ENCODE results near the gene RPS17. TPM values are rescaled to one million over a fixed set of nuclear protein-coding genes. Genes with fewer than 3 reads are reported as not detected.

Gene RPS17
- total RNA-seq, 1 experiment from 2014 or later, result 1,992 TPM

DNA sequence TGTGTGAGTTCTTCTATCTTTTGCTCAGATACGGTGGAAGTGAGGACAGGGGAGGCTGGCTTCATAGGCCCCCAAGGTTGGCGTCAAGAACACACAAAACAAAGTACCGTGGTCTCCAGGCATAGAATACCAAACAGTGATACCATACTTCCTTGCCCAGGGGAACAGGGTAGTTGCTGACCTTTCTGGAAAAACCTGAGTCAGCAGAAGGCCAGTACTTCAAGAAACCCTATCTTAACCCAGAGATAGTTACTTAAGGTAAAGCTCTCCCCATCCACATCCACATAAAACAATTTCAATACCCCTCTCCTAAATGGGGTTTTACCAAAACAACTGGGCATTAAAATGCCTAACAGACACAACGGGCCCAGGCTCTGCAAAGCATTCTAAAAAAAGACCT is 29.6 kb upstream of the RPS17 start:
- H3K27me3 Mint-ChIP-seq (ENCODE audit: insufficient read depth, unreplicated experiment), result no peaks in the 10 kb centered on the region
- ChIA-PET POLR2A (no interaction called here), CTCF (no interaction called here)
- no peak overlapping the region for H3K4me3 Mint-ChIP-seq (ENCODE audit: unreplicated experiment)
- H3K27ac Mint-ChIP-seq (ENCODE audit: unreplicated experiment), result no peak overlapping the region
- no peak for DNase-seq
- Histone ChIP-seq H3K9me3 (no peaks in the 10 kb centered on the region), H3K27me3 (replicated peaks; ENCODE audit: control insufficient read depth, insufficient read depth, low read length) (no peaks in the 10 kb centered on the region), H3K36me3 (ENCODE audit: control insufficient read depth, insufficient read depth, low read length) (no peaks in the 10 kb centered on the region), H3K4me3 (ENCODE audit: low read depth, low read length) (no peak overlapping the region), H3K4me1 (peaks cover 18% of the 10 kb centered on the region)
- peaks cover 22% of the 10 kb centered on the region for H3K4me1 Mint-ChIP-seq (ENCODE audit: low read depth, unreplicated experiment)
- BruUV-seq (replicated peaks), result no TSS peak
- peaks cover 11% of the 10 kb centered on the region for H3K36me3 Mint-ChIP-seq (ENCODE audit: insufficient read depth, unreplicated experiment)
- intact Hi-C loops (cut with micrococcal nuclease; ENCODE audit: unreplicated experiment), result no loop called here
- H3K9me3 Mint-ChIP-seq (ENCODE audit: unreplicated experiment), result no peaks in the 10 kb centered on the region
- TF ChIP-seq, protein P1, sequence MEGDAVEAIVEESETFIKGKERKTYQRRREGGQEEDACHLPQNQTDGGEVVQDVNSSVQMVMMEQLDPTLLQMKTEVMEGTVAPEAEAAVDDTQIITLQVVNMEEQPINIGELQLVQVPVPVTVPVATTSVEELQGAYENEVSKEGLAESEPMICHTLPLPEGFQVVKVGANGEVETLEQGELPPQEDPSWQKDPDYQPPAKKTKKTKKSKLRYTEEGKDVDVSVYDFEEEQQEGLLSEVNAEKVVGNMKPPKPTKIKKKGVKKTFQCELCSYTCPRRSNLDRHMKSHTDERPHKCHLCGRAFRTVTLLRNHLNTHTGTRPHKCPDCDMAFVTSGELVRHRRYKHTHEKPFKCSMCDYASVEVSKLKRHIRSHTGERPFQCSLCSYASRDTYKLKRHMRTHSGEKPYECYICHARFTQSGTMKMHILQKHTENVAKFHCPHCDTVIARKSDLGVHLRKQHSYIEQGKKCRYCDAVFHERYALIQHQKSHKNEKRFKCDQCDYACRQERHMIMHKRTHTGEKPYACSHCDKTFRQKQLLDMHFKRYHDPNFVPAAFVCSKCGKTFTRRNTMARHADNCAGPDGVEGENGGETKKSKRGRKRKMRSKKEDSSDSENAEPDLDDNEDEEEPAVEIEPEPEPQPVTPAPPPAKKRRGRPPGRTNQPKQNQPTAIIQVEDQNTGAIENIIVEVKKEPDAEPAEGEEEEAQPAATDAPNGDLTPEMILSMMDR (IDR thresholded peaks at IDR 0.05; ENCODE audit: insufficient read depth in 1 of 2, low read depth in 1 of 2, low read length in 1 of 2, severe bottlenecking in 1 of 2, unreplicated experiment in 1 of 2), result no peak

DNA sequence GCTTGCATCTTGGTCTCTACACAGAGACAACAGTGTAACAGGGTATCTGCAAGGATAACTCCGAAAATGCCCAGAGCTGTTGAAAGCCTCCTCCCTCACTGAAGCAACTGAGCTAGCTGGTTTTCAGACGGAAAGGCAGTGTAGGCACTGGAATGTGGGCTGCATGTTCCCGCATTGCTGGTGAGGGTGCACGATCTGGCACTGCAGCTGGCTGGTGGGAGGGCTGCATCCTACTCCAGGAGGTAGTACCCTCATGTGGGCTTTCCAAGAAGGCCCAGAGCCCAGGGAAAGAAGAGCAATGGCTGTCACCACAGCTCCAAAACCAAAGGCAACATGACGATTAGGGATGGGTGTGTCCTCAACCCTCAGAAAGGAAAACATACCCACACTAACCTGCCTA is 28.7 kb upstream of the RPS17 start:
- no peaks in the 10 kb centered on the region for H3K27me3 ChIP-seq (replicated peaks; ENCODE audit: control insufficient read depth, insufficient read depth, low read length)
- Mint-ChIP-seq H3K4me3 (ENCODE audit: unreplicated experiment) (no peak overlapping the region), H3K4me1 (ENCODE audit: low read depth, unreplicated experiment) (peaks cover 24% of the 10 kb centered on the region), H3K9me3 (ENCODE audit: unreplicated experiment) (no peaks in the 10 kb centered on the region), H3K27ac (ENCODE audit: unreplicated experiment) (no peak overlapping the region), H3K36me3 (ENCODE audit: insufficient read depth, unreplicated experiment) (peaks cover 11% of the 10 kb centered on the region), H3K27me3 (ENCODE audit: insufficient read depth, unreplicated experiment) (no peaks in the 10 kb centered on the region)
- H3K4me3 ChIP-seq (ENCODE audit: low read depth, low read length), result no peak overlapping the region
- H3K9me3 ChIP-seq, result no peaks in the 10 kb centered on the region
- H3K36me3 ChIP-seq (ENCODE audit: control insufficient read depth, insufficient read depth, low read length), result no peaks in the 10 kb centered on the region
- TF ChIP-seq, protein P1 (IDR thresholded peaks at IDR 0.05; ENCODE audit: insufficient read depth in 1 of 2, low read depth in 1 of 2, low read length in 1 of 2, severe bottlenecking in 1 of 2, unreplicated experiment in 1 of 2), result no peak
- POLR2A ChIA-PET, result no interaction called here
- CTCF ChIA-PET, result no interaction called here
- H3K4me1 ChIP-seq, result peaks cover 18% of the 10 kb centered on the region
- intact Hi-C loops (cut with micrococcal nuclease; ENCODE audit: unreplicated experiment), result no loop called here
- no peak for DNase-seq
- no TSS peak for BruUV-seq (replicated peaks)

DNA sequence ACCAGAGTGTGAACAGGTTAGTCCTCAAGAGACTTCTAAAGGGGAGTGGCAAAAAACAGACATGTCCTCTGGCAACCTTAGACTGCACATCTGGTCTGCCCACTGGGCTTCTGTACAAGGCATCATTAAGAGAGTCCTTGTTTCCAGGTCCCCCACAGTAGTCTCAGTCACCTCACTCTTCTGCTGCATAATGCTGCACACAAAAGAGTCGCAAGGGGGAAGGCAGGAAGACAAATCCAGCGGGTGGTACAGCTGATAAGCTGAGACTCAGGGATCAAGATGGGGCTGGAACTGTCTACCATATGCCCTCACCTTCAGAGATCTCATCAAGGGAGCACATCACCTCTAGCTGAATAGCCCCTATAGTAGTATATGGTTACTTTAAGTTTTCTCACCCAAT is 27.4 kb upstream of the RPS17 start:
- H3K4me3 ChIP-seq (ENCODE audit: low read depth, low read length), result no peak overlapping the region
- Mint-ChIP-seq H3K27ac (ENCODE audit: unreplicated experiment) (peak overlapping the region; percentile 97), H3K4me1 (ENCODE audit: low read depth, unreplicated experiment) (peaks cover 24% of the 10 kb centered on the region), H3K4me3 (ENCODE audit: unreplicated experiment) (no peak overlapping the region), H3K27me3 (ENCODE audit: insufficient read depth, unreplicated experiment) (no peaks in the 10 kb centered on the region), H3K9me3 (ENCODE audit: unreplicated experiment) (no peaks in the 10 kb centered on the region), H3K36me3 (ENCODE audit: insufficient read depth, unreplicated experiment) (peaks cover 11% of the 10 kb centered on the region)
- BruUV-seq (replicated peaks), result no TSS peak
- no peaks in the 10 kb centered on the region for H3K27me3 ChIP-seq (replicated peaks; ENCODE audit: control insufficient read depth, insufficient read depth, low read length)
- H3K9me3 ChIP-seq, result no peaks in the 10 kb centered on the region
- H3K4me1 ChIP-seq, result peaks cover 18% of the 10 kb centered on the region
- CTCF ChIA-PET, result no interaction called here
- TF ChIP-seq, protein P1 (IDR thresholded peaks at IDR 0.05; ENCODE audit: insufficient read depth in 1 of 2, low read depth in 1 of 2, low read length in 1 of 2, severe bottlenecking in 1 of 2, unreplicated experiment in 1 of 2), result no peak
- no peaks in the 10 kb centered on the region for H3K36me3 ChIP-seq (ENCODE audit: control insufficient read depth, insufficient read depth, low read length)
- no peak for DNase-seq
- intact Hi-C loops (cut with micrococcal nuclease; ENCODE audit: unreplicated experiment), result loop anchor here (2.0 kb wide), 1 partner anchor 241 kb away; the partner anchor contains the start of gene WHAMM
- POLR2A ChIA-PET, result interaction anchor here (1.0 to 1.7 kb wide), 2 partner anchors 24 to 27 kb away, joined by 3 to 13 read pairs; partner anchors contain the start of gene RPS17
